Nephron (organoid): ENCODE results near the gene D2HGDH.

Experiments
- H3K27ac Mint-ChIP-seq, 3 experiments: 2 replicates each; pipeline ENCODE4 v1.8.0; 2020; ENCODE audit warnings: mixed read lengths in 3 of 3, mild to moderate bottlenecking in 2 of 3, moderate library complexity in 1 of 3
- H3K27me3 Mint-ChIP-seq: 2 replicates; pipeline ENCODE4 v1.8.0; 2021; ENCODE audit warnings: low read depth, mild to moderate bottlenecking, moderate library complexity, mixed read lengths
- H3K36me3 Mint-ChIP-seq: 2 replicates; pipeline ENCODE4 v1.8.0; 2020; ENCODE audit warnings: low read depth, mixed read lengths
- H3K4me1 Mint-ChIP-seq: 2 replicates; pipeline ENCODE4 v1.8.0; 2020; ENCODE audit warnings: mixed read lengths
- H3K4me3 Mint-ChIP-seq, 3 experiments: 2 replicates each; pipeline ENCODE4 v1.8.0; 2020; ENCODE audit warnings: mild to moderate bottlenecking in 3 of 3, mixed read lengths in 3 of 3, moderate library complexity in 2 of 3
- H3K9me3 Mint-ChIP-seq: 2 replicates; pipeline ENCODE4 v1.8.0; 2020; ENCODE audit warnings: mixed read lengths
- TF ChIP-seq, protein P1 (sequence below), 3 experiments: fragments of 200-600 bp; sonication (generic); IDR thresholded peaks; one replicate each; pipeline ENCODE4 v1.5.0; 2021; ENCODE audit warnings: antibody characterized with exemption in 3 of 3; ENCODE audit not compliant: unreplicated experiment in 3 of 3

D2HGDH gene

DNA sequence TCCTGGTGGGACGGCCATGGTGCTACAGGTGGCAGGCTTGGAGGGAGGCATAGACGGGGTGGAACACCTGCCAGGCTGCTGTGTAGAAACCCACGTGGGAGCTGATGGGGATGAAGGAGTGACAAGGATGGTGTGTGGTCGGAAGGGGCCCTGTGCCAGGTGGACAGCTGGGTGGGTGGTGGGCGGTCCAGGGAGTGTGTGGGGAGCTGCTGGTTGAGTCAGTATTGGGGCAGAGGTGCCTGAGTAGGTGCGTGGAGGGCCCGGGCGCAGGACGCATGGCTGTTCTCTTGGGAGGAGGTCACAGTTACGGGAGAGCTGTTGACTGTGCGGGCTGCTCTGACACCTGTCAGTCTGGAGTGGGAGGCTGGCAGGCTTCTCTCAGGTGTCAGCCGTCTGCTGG lies 12.6 kb upstream of the D2HGDH start:
- peaks cover 31% of the 10 kb centered on the region for H3K9me3 Mint-ChIP-seq
- no peak overlapping the region for H3K27ac Mint-ChIP-seq
- no peaks in the 10 kb centered on the region for H3K27me3 Mint-ChIP-seq
- H3K36me3 Mint-ChIP-seq, result peaks cover 87% of the 10 kb centered on the region
- TF ChIP-seq, protein P1, sequence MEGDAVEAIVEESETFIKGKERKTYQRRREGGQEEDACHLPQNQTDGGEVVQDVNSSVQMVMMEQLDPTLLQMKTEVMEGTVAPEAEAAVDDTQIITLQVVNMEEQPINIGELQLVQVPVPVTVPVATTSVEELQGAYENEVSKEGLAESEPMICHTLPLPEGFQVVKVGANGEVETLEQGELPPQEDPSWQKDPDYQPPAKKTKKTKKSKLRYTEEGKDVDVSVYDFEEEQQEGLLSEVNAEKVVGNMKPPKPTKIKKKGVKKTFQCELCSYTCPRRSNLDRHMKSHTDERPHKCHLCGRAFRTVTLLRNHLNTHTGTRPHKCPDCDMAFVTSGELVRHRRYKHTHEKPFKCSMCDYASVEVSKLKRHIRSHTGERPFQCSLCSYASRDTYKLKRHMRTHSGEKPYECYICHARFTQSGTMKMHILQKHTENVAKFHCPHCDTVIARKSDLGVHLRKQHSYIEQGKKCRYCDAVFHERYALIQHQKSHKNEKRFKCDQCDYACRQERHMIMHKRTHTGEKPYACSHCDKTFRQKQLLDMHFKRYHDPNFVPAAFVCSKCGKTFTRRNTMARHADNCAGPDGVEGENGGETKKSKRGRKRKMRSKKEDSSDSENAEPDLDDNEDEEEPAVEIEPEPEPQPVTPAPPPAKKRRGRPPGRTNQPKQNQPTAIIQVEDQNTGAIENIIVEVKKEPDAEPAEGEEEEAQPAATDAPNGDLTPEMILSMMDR (IDR thresholded peaks at IDR 0.05; ENCODE audit: unreplicated experiment in 3 of 3), result no peak
- H3K4me3 Mint-ChIP-seq, result no peak overlapping the region
- no peaks in the 10 kb centered on the region for H3K4me1 Mint-ChIP-seq

- no peak overlapping the region for H3K27ac Mint-ChIP-seq
- no peaks in the 10 kb centered on the region for H3K27me3 Mint-ChIP-seq
- H3K36me3 Mint-ChIP-seq, result peaks cover 81% of the 10 kb centered on the region
- no peak overlapping the region for H3K4me3 Mint-ChIP-seq
- H3K9me3 Mint-ChIP-seq, result peaks cover 31% of the 10 kb centered on the region
- H3K4me1 Mint-ChIP-seq, result no peaks in the 10 kb centered on the region
- TF ChIP-seq, protein P1 (IDR thresholded peaks at IDR 0.05; ENCODE audit: unreplicated experiment in 3 of 3), result no peak
Measured at GRCh38 chr2:241722896-241723454, 11.5 kb upstream of the D2HGDH start.

GRCh38 chr2:241724259-241724974 lies 10.0 kb upstream of the D2HGDH start:
- H3K4me3 Mint-ChIP-seq, result no peak overlapping the region
- H3K27ac Mint-ChIP-seq, result no peak overlapping the region
- no peaks in the 10 kb centered on the region for H3K4me1 Mint-ChIP-seq
- no peaks in the 10 kb centered on the region for H3K27me3 Mint-ChIP-seq
- H3K9me3 Mint-ChIP-seq, result peaks cover 31% of the 10 kb centered on the region
- H3K36me3 Mint-ChIP-seq, result peaks cover 73% of the 10 kb centered on the region
- TF ChIP-seq, protein P1 (IDR thresholded peaks at IDR 0.05; ENCODE audit: unreplicated experiment in 3 of 3), result no peak

GRCh38 chr2:241724975-241725870 lies 9.2 kb upstream of the D2HGDH start:
- TF ChIP-seq, protein P1 (IDR thresholded peaks at IDR 0.05; ENCODE audit: unreplicated experiment in 3 of 3), result no peak
- H3K27me3 Mint-ChIP-seq, result peaks cover 4% of the 10 kb centered on the region
- H3K4me1 Mint-ChIP-seq, result no peaks in the 10 kb centered on the region
- no peak overlapping the region for H3K4me3 Mint-ChIP-seq
- peaks cover 65% of the 10 kb centered on the region for H3K36me3 Mint-ChIP-seq
- H3K9me3 Mint-ChIP-seq, result peaks cover 31% of the 10 kb centered on the region
- H3K27ac Mint-ChIP-seq, result no peak overlapping the region

DNA sequence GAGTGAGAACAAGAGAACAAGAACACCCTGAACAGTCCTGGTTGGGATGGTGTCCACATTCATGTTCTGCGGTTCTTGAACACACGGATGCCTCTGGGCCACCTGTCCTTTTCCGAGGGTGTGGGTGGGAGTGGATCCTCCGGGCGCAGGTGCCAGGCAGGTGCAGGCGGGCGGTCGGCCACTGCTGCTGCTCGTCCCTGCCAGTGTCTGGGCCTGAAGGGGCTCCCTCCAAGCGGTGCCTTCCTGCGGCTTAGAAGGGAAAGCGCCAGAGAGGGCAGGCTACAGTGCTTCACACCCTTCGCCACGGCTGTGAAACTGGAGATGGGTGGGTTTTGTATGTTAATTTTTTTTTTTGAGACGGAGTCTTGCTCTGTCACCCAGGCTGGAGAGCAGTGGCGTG lies 8.0 kb upstream of the D2HGDH start:
- Mint-ChIP-seq H3K27me3 (peaks cover 4% of the 10 kb centered on the region), H3K9me3 (peaks cover 24% of the 10 kb centered on the region), H3K36me3 (peaks cover 54% of the 10 kb centered on the region), H3K4me1 (no peaks in the 10 kb centered on the region), H3K4me3 (no peak overlapping the region), H3K27ac (no peak overlapping the region)
- TF ChIP-seq, protein P1 (IDR thresholded peaks at IDR 0.05; ENCODE audit: unreplicated experiment in 3 of 3), result no peak
